HG03565 (cell line): ENCODE results near the gene STK26.
"Not testable (repeated sequence)": the region's sequence is repeated elsewhere in the genome, so short reads cannot be mapped to it uniquely, and the experiment has no call there.

Experiments
- ATAC-seq: cut with Tn5 transposase; IDR thresholded peaks from one replicate; pipeline ENCODE4 v1.9.1; 2021; ENCODE audit warnings: mild to moderate bottlenecking, moderate library complexity; ENCODE audit not compliant: unreplicated experiment

The STK26 gene

GRCh38 chrX:132022967-132023895 is at the start of gene STK26:
Gene STK26 (plus strand): TSS chrX:132023302. CDS start chrX:132023618, 316 bp downstream.
- ATAC-seq, result peak; percentile 68

- ATAC-seq, result no peak
Measured at GRCh38 chrX:131975851-131976250, 47.3 kb upstream of the STK26 start.

- no peak for ATAC-seq
Measured at GRCh38 chrX:131977619-131978018, 45.5 kb upstream of the STK26 start.

GRCh38 chrX:131979116-131979515 is 44.0 kb upstream of the STK26 start:
- no peak for ATAC-seq

GRCh38 chrX:131985526-131986049 is 37.5 kb upstream of the STK26 start:
- ATAC-seq, result no peak

- ATAC-seq, result peak; percentile 97
Measured at GRCh38 chrX:131987252-131987651, 35.9 kb upstream of the STK26 start.

GRCh38 chrX:131988236-131988635 is 34.9 kb upstream of the STK26 start:
- ATAC-seq, result no peak

GRCh38 chrX:132001127-132001526 is 22.0 kb upstream of the STK26 start:
- no peak for ATAC-seq

- ATAC-seq, result no peak
Measured at GRCh38 chrX:132004728-132005127, 18.4 kb upstream of the STK26 start.

- ATAC-seq, result no peak
Measured at GRCh38 chrX:132009350-132009749, 13.8 kb upstream of the STK26 start.

- ATAC-seq, result not testable (repeated sequence)
Measured at GRCh38 chrX:132010213-132010612, 12.9 kb upstream of the STK26 start.

GRCh38 chrX:132015875-132016274 is 7.2 kb upstream of the STK26 start:
- no peak for ATAC-seq

- ATAC-seq, result no peak
Measured at GRCh38 chrX:132016628-132017430, 6.3 kb upstream of the STK26 start.

GRCh38 chrX:132017431-132018185 is 5.5 kb upstream of the STK26 start:
- ATAC-seq, result no peak

GRCh38 chrX:132022198-132022966 is 720 bp upstream of the STK26 start:
- no peak for ATAC-seq

- ATAC-seq, result peak; percentile 34
Measured at GRCh38 chrX:132023896-132024386, 839 bp downstream of the STK26 start.

- no peak for ATAC-seq
Measured at GRCh38 chrX:132025041-132025440, 1.9 kb downstream of the STK26 start.

GRCh38 chrX:132030264-132030663 is 7.2 kb downstream of the STK26 start:
- ATAC-seq, result no peak

GRCh38 chrX:132031867-132032266 is 8.8 kb downstream of the STK26 start:
- no peak for ATAC-seq

- ATAC-seq, result no peak
Measured at GRCh38 chrX:132033166-132033565, 10.1 kb downstream of the STK26 start.
